A549 (cell line): ENCODE data around the gene MMP15. TPM values are rescaled to one million over a fixed set of nuclear protein-coding genes. Genes with fewer than 3 reads are reported as not detected.

ENCODE experiments used
- ATAC-seq, 2 experiments: fragments of 200-7000 bp in 1 of 2; fragments of >200 bp in 1 of 2; cut with Nextera tagmentation in 1 of 2; cut with Tn5 transposase in 1 of 2; 3 replicates each; pipeline versions ENCODE4 v1.8.0 to v1.9.1; 2018 to 2020; ENCODE audit warnings: mild to moderate bottlenecking in 1 of 2, moderate library complexity in 1 of 2
- CTCF ChIA-PET: fragments of 300-600 bp; sonication (Branson Sonifier 250); formaldehyde crosslinking; extraction: SDS; loops from one replicate; lab custom pipeline; 2021; ENCODE audit warnings: antibody characterized with exemption, inconsistent platforms; lab: Yijun Ruan, JAX
- POLR2A ChIA-PET: fragments of 350-600 bp; formaldehyde crosslinking; extraction: SDS; loops from one replicate; lab custom pipeline; 2021; ENCODE audit warnings: antibody characterized with exemption, inconsistent platforms; lab: Yijun Ruan, JAX
- DNase-seq, 2 experiments: peaks; one replicate each; pipeline versions ENCODE4 v3.0.0 to v3.0.0-alpha.2; 2011 to 2016; ENCODE audit warnings: low read depth in 1 of 2, low spot score in 1 of 2
- FAIRE-seq: peaks from 2 replicates; lab custom pipeline; 2011; peaks lifted over from hg19 to GRCh38; lab: Jason Lieb, UNC
- H3K27ac ChIP-seq, 2 experiments: fragments of >200 bp; sonication (Bioruptor Twin); formaldehyde crosslinking; 3 replicates each; pipeline ENCODE4 v1.5.1; 2016 to 2017
- H3K4me1 ChIP-seq: fragments of >200 bp; sonication (Bioruptor Twin); formaldehyde crosslinking; 3 replicates; pipeline ENCODE4 v1.6.1; 2016
- H3K4me2 ChIP-seq: fragments of >200 bp; sonication (Bioruptor Twin); formaldehyde crosslinking; 3 replicates; pipeline ENCODE4 v1.6.1; 2016
- H3K4me3 ChIP-seq: fragments of >200 bp; sonication (Bioruptor Twin); formaldehyde crosslinking; 3 replicates; pipeline ENCODE4 v1.5.1; 2016
- H3K9me3 ChIP-seq: fragments of >200 bp; sonication (Bioruptor Twin); formaldehyde crosslinking; 3 replicates; pipeline ENCODE4 v1.6.1; 2016
- EHMT2 ChIP-seq: fragments of 200-600 bp; sonication (generic); IDR thresholded peaks from 2 replicates; pipeline ENCODE4 v1.6.1; 2016; ENCODE audit warnings: antibody characterized with exemption, low read depth, mild to moderate bottlenecking, moderate library complexity
- ESRRA ChIP-seq: fragments of 150-350 bp; IDR thresholded peaks from 2 replicates; pipeline ENCODE4 v1.6.1; 2014; ENCODE audit warnings: mild to moderate bottlenecking, low read length, borderline replicate concordance
- HOXA7 ChIP-seq: fragments of 250-450 bp; sonication (Bioruptor Pico); IDR thresholded peaks from 2 replicates; pipeline ENCODE4 v1.5.0; 2020; ENCODE audit warnings: mild to moderate bottlenecking, moderate library complexity
- HOXB5 ChIP-seq: fragments of 250-450 bp; sonication (Bioruptor Pico); IDR thresholded peaks from 2 replicates; pipeline ENCODE4 v1.5.0; 2020; ENCODE audit warnings: mild to moderate bottlenecking, moderate library complexity
- KDM1A ChIP-seq: fragments of 200-600 bp; sonication (generic); IDR thresholded peaks from 2 replicates; pipeline ENCODE4 v1.6.1; 2016; ENCODE audit warnings: low read depth, mild to moderate bottlenecking
- MAFK ChIP-seq: fragments of 450-650 bp; IDR thresholded peaks from 2 replicates; pipeline ENCODE4 v1.6.1; 2014; ENCODE audit not compliant: partially characterized antibody
- NPAS2 ChIP-seq: fragments of 250-450 bp; sonication (Bioruptor Pico); IDR thresholded peaks from 2 replicates; pipeline ENCODE4 v1.8.0; 2022; ENCODE audit warnings: mild to moderate bottlenecking, moderate library complexity, borderline replicate concordance
- NR3C1 ChIP-seq: fragments of >200 bp; sonication (Bioruptor Twin); formaldehyde crosslinking; IDR thresholded peaks from 3 replicates; pipeline ENCODE4 v1.6.1; 2017
- PHF8 ChIP-seq: fragments of 200-600 bp; sonication (generic); IDR thresholded peaks from 2 replicates; pipeline ENCODE4 v1.6.1; 2016; ENCODE audit warnings: low read depth, mild to moderate bottlenecking, antibody characterized with exemption, moderate library complexity, borderline replicate concordance
- RAD21 ChIP-seq, 2 experiments: fragments of >200 bp in 1 of 2; sonication (Bioruptor Twin) in 1 of 2; formaldehyde crosslinking in 1 of 2; IDR thresholded peaks in 1 of 2; conservative IDR thresholded peaks in 1 of 2; 2 replicates in 1 of 2; 3 replicates in 1 of 2; pipeline ENCODE4 v1.6.1; 2012 to 2018; ENCODE audit warnings: inconsistent platforms in 1 of 2
- REST ChIP-seq: fragments of 200-600 bp; sonication (generic); IDR thresholded peaks from 2 replicates; pipeline ENCODE4 v1.6.1; 2016; ENCODE audit warnings: antibody characterized with exemption, mild to moderate bottlenecking, moderate library complexity
- SREBF2 ChIP-seq: fragments of 450-650 bp; IDR thresholded peaks from 2 replicates; pipeline ENCODE4 v1.6.1; 2014; ENCODE audit warnings: mild to moderate bottlenecking, moderate library complexity
- TFCP2L1 ChIP-seq: fragments of 250-450 bp; sonication (Bioruptor Pico); IDR thresholded peaks from 2 replicates; pipeline ENCODE4 v1.5.0; 2021; ENCODE audit warnings: mild to moderate bottlenecking
- TP53 ChIP-seq: fragments of 250-450 bp; sonication (Bioruptor Pico); IDR thresholded peaks from 2 replicates; pipeline ENCODE4 v1.5.0; 2021; ENCODE audit warnings: mild to moderate bottlenecking, moderate library complexity
- ZFP36 ChIP-seq: fragments of 450-650 bp; IDR thresholded peaks from 2 replicates; pipeline ENCODE4 v1.6.1; 2014; ENCODE audit warnings: borderline replicate concordance; ENCODE audit not compliant: partially characterized antibody
- WGBS: methylation state at CpG from one replicate; pipeline ENCODE4 v1.1.6; 2017; ENCODE audit errors: missing lambda C conversion rate; 5-methylcytosine and 5-hydroxymethylcytosine counted together
- polyA plus RNA-seq, 4 experiments: library from polyadenylated mRNA; depleted of rRNA in 3 of 4; stranded (reverse); fragments of >200 nt; fragmentation: RNase III in 1 of 4; extraction: RNeasy Plus Mini Kit Qiagen cat#74134 plus additional on column Dnase treatment in 1 of 4; gene quantifications; 2 replicates in 3 of 4; 3 replicates in 1 of 4; pipeline ENCODE4 v1.2.3, GENCODE V29; 2011 to 2017
- TF ChIP-seq, protein P1 (sequence below): fragments of >200 bp; sonication (Bioruptor Twin); formaldehyde crosslinking; IDR thresholded peaks from 2 replicates; pipeline ENCODE4 v1.6.1; 2016
- TF ChIP-seq, protein P2 (sequence below): fragments of 250-450 bp; sonication (Bioruptor Pico); IDR thresholded peaks from 2 replicates; pipeline ENCODE4 v1.5.0; 2020; ENCODE audit warnings: low read depth, mild to moderate bottlenecking, moderate library complexity

Gene MMP15
- polyA plus RNA-seq, 2 of the 4 experiments (the other 2 are of a cell fraction) = 4.3 to 11.2 TPM

GRCh38 chr16:58045096-58045495, 19.5 kb downstream of the MMP15 start:
- no peak overlapping the region for H3K27ac ChIP-seq
- H3K4me1 ChIP-seq = no peaks in the 10 kb centered on the region
- CTCF ChIA-PET = no interaction called here
- H3K4me3 ChIP-seq = no peak overlapping the region
- TF ChIP-seq, protein P1, sequence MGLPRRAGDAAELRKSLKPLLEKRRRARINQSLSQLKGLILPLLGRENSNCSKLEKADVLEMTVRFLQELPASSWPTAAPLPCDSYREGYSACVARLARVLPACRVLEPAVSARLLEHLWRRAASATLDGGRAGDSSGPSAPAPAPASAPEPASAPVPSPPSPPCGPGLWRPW = no peak
- TF ChIP-seq PHF8 (no peak), RAD21 (conservative IDR thresholded peaks at IDR 0.05 in 1 of 2, IDR thresholded peaks at IDR 0.05 in 1 of 2) (no peak), NR3C1 (no peak), HOXB5 (CRISPR knock-in tag) (no peak), HOXA7 (CRISPR knock-in tag) (no peak), KDM1A (no peak), ZFP36 (no peak), MAFK (no peak), SREBF2 (no peak)
- TF ChIP-seq, protein P2, sequence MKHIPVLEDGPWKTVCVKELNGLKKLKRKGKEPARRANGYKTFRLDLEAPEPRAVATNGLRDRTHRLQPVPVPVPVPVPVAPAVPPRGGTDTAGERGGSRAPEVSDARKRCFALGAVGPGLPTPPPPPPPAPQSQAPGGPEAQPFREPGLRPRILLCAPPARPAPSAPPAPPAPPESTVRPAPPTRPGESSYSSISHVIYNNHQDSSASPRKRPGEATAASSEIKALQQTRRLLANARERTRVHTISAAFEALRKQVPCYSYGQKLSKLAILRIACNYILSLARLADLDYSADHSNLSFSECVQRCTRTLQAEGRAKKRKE (CRISPR knock-in tag) = no peak
- no peak for ATAC-seq
- POLR2A ChIA-PET = no interaction called here
- H3K4me2 ChIP-seq = no peak overlapping the region
- DNase-seq = no peak
- no peak for FAIRE-seq
- no peaks in the 10 kb centered on the region for H3K9me3 ChIP-seq
- WGBS = 85% methylated on average over 25 of the region's 31 CpGs

- CTCF ChIA-PET = interaction anchor here (0.7 to 0.9 kb wide), 2 partner anchors 13 to 470 kb away, joined by 3 read pairs; no protein-coding TSS in a partner anchor
- H3K27ac ChIP-seq = no peak overlapping the region
- no peak for ATAC-seq
Measured at GRCh38 chr16:58046054-58046881, 20.7 kb downstream of the MMP15 start.

DNA sequence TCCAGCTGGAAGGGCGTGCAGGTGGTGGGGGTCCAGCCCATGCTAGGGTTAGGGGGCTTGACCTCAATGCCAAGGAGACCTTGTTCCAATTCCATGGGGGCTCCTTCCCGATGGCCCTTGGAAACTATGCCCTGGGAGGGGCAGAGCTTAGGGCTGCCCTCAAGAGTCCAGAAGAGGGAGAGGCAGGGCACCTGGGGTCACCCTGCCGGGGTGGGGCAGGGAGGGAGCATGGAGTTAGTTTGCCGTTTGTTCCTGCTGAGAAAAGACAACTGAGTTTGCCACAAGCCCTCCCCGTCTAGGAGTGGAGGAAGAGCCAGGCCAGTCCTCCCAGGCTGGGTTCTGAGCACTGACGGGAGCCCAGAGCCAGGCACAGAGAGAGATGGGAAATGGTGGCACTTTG, 21.4 kb downstream of the MMP15 start:
- Histone ChIP-seq H3K4me1 (no peaks in the 10 kb centered on the region), H3K27ac (no peak overlapping the region), H3K4me3 (no peak overlapping the region), H3K4me2 (no peak overlapping the region), H3K9me3 (no peaks in the 10 kb centered on the region)
- ATAC-seq = no peak
- WGBS = 74% methylated on average over 5 of the region's 6 CpGs
- ChIA-PET POLR2A (no interaction called here), CTCF (interaction anchor here (0.9 kb wide), 1 partner anchor 14 kb away, joined by 3 read pairs; no protein-coding TSS in a partner anchor)
- FAIRE-seq = no peak
- TF ChIP-seq EHMT2 (no peak), ESRRA (no peak), TP53 (CRISPR knock-in tag) (no peak), TFCP2L1 (CRISPR knock-in tag) (no peak), NPAS2 (no peak)
- DNase-seq = no peak

More at GRCh38 chr16:58046054-58046881, 20.7 kb downstream of the MMP15 start:
- no peak overlapping the region for H3K4me2 ChIP-seq
- TF ChIP-seq REST = no peak
- DNase-seq (no peak), FAIRE-seq (no peak)
- POLR2A ChIA-PET = no interaction called here
- WGBS = 90% methylated on average over 14 of the region's 16 CpGs
- no peaks in the 10 kb centered on the region for H3K9me3 ChIP-seq
- H3K4me1 ChIP-seq = no peaks in the 10 kb centered on the region
- no peak overlapping the region for H3K4me3 ChIP-seq
